K562 (cell line): ENCODE measurements around the gene PPM1M. TPM values are rescaled to one million over a fixed set of nuclear protein-coding genes. Genes with fewer than 3 reads are reported as not detected.

ENCODE experiments used
- ATAC-seq: fragments of 200-7000 bp; cut with Tn5 transposase; 3 replicates; pipeline ENCODE4 v1.9.1; 2020; ENCODE audit warnings: moderate library complexity
- BruUV-seq: library from RNA; stranded (reverse); fragments of 400-500 nt; replicated peaks from 2 replicates; lab custom pipeline; 2021; lab: Mats Ljungman, UMichigan
- CTCF ChIA-PET: fragments of 300-600 bp; formaldehyde crosslinking; extraction: SDS; loops from one replicate; lab custom pipeline; 2021; ENCODE audit warnings: low intra/inter-chr PET ratio; lab: Yijun Ruan, JAX
- POLR2A ChIA-PET: fragments of 300-600, 350-650 bp; sonication (Branson Sonifier 250); formaldehyde crosslinking; extraction: SDS; loops from one replicate; lab custom pipeline; 2021; ENCODE audit warnings: antibody characterized with exemption, inconsistent platforms; lab: Yijun Ruan, JAX
- DNase-seq, 4 experiments: peaks; one replicate each; pipeline versions ENCODE4 v3.0.0 to v3.0.0-alpha.2; 2011 to 2018; ENCODE audit warnings: low spot score in 3 of 4, mixed read lengths in 3 of 4; ENCODE audit errors: extremely low read depth in 1 of 4
- FAIRE-seq: peaks from 2 replicates; lab custom pipeline; 2011; peaks lifted over from hg19 to GRCh38; lab: Jason Lieb, UNC
- H2AFZ ChIP-seq: 2 replicates; pipeline ENCODE4 v1.6.0; 2011; ENCODE audit warnings: low read depth, low read length, control low read depth, inconsistent platforms
- H3K27ac ChIP-seq: fragments of 200-600 bp; 3 replicates; pipeline ENCODE4 v1.8.0; 2011; ENCODE audit warnings: low read depth, mild to moderate bottlenecking, control low read depth, inconsistent platforms, low read length, moderate library complexity, mixed read lengths; ENCODE audit errors: extremely low read depth
- H3K27me3 ChIP-seq, 2 experiments: fragments of 300-600 bp in 1 of 2; 2 replicates in 1 of 2; 3 replicates in 1 of 2; pipeline versions ENCODE4 v1.6.0 to v1.8.0; 2011; ENCODE audit warnings: inconsistent platforms in 2 of 2, low read length in 2 of 2, mild to moderate bottlenecking in 1 of 2, mixed read lengths in 1 of 2, moderate library complexity in 1 of 2; ENCODE audit not compliant: control insufficient read depth in 2 of 2, insufficient read depth in 2 of 2
- H3K36me3 ChIP-seq: fragments of 300-600 bp; 3 replicates; pipeline ENCODE4 v1.8.0; 2011; ENCODE audit warnings: mild to moderate bottlenecking, low read length, inconsistent platforms; ENCODE audit not compliant: control insufficient read depth, insufficient read depth
- H3K4me1 ChIP-seq, 2 experiments: fragments of 200-600 bp in 1 of 2; replicated peaks in 1 of 2; 2 replicates in 1 of 2; 3 replicates in 1 of 2; pipeline versions ENCODE4 v1.5.1 to v1.8.0; 2011; ENCODE audit warnings: inconsistent platforms in 2 of 2, low read length in 2 of 2, mild to moderate bottlenecking in 1 of 2, mixed read lengths in 1 of 2, moderate library complexity in 1 of 2; ENCODE audit not compliant: control insufficient read depth in 2 of 2, insufficient read depth in 2 of 2
- H3K4me2 ChIP-seq: 2 replicates; pipeline ENCODE4 v1.6.1; 2011; ENCODE audit warnings: low read length, control low read depth, inconsistent platforms, mixed read lengths; ENCODE audit not compliant: insufficient read depth
- H3K4me3 ChIP-seq: fragments of 200-600 bp; sonication (generic), shearing (Covaris generic); 2 replicates; pipeline ENCODE4 v1.5.1; 2016; ENCODE audit warnings: control low read depth, inconsistent platforms
- H3K79me2 ChIP-seq: fragments of 200-600 bp; 3 replicates; pipeline ENCODE4 v1.8.0; 2011; ENCODE audit warnings: low read length, inconsistent platforms; ENCODE audit not compliant: control insufficient read depth, insufficient read depth
- H3K9ac ChIP-seq, 2 experiments: 2 replicates each; pipeline versions ENCODE4 v1.6.0 to v1.6.1; 2011; ENCODE audit warnings: low read depth in 2 of 2, low read length in 2 of 2, control low read depth in 1 of 2, inconsistent platforms in 1 of 2, mild to moderate bottlenecking in 1 of 2, mixed read lengths in 1 of 2; ENCODE audit not compliant: insufficient read depth in 1 of 2
- H3K9me1 ChIP-seq: one replicate; pipeline ENCODE4 v1.6.0; 2011; ENCODE audit warnings: inconsistent platforms, mild to moderate bottlenecking, low read length, moderate library complexity; ENCODE audit not compliant: control insufficient read depth, insufficient read depth
- H3K9me3 ChIP-seq: replicated peaks from 2 replicates; pipeline ENCODE4 v1.5.1; 2011; ENCODE audit warnings: low read depth, low read length, inconsistent platforms; ENCODE audit not compliant: control insufficient read depth, insufficient read depth
- H4K20me1 ChIP-seq: replicated peaks from 2 replicates; pipeline ENCODE4 v1.6.1; 2011; ENCODE audit warnings: low read length, inconsistent platforms, mixed read lengths; ENCODE audit not compliant: control insufficient read depth, insufficient read depth
- CEBPB ChIP-seq: fragments of 450-650 bp; IDR thresholded peaks from 2 replicates; pipeline ENCODE4 v1.6.1; 2016; ENCODE audit warnings: missing genetic modification characterization, missing compliant biosample characterization
- CREM ChIP-seq: IDR thresholded peaks from 2 replicates; pipeline ENCODE4 v1.6.1; 2014; ENCODE audit warnings: antibody characterized with exemption, low read depth
- MBD2 ChIP-seq: sonication (generic); IDR thresholded peaks from 2 replicates; pipeline ENCODE4 v1.6.1; 2016; ENCODE audit warnings: low read depth, borderline replicate concordance
- NFIC ChIP-seq: fragments of 450-650 bp; IDR thresholded peaks from 2 replicates; pipeline ENCODE4 v1.6.1; 2017; ENCODE audit warnings: mild to moderate bottlenecking, inconsistent platforms
- REST ChIP-seq, 2 experiments: fragments of 450-650 bp; formaldehyde crosslinking in 1 of 2; IDR thresholded peaks; 2 replicates each; pipeline versions ENCODE4 v1.4.0 to v1.6.1; 2014 to 2020; ENCODE audit warnings: mild to moderate bottlenecking in 2 of 2, borderline replicate concordance in 1 of 2, low read depth in 1 of 2
- SRSF3 ChIP-seq: fragments of 200-400 bp; formaldehyde crosslinking; IDR thresholded peaks from 2 replicates; pipeline ENCODE4 v1.6.1; 2016; ENCODE audit warnings: mild to moderate bottlenecking, low read length, moderate library complexity; ENCODE audit not compliant: insufficient read depth
- SRSF7 ChIP-seq: fragments of 200-400 bp; formaldehyde crosslinking; optimal IDR thresholded peaks from 2 replicates; pipeline ENCODE3; 2017; ENCODE audit warnings: mild to moderate bottlenecking, low read depth, low read length
- ZBTB33 ChIP-seq: sonication (generic); formaldehyde crosslinking; IDR thresholded peaks from 2 replicates; pipeline ENCODE4 v1.8.1; 2023; ENCODE audit warnings: mild to moderate bottlenecking, missing genetic modification reagents
- ZFP30 ChIP-seq: fragments of 250-450 bp; sonication (Bioruptor Pico); IDR thresholded peaks from 2 replicates; pipeline ENCODE4 v1.8.0; 2022; ENCODE audit warnings: moderate library complexity, mild to moderate bottlenecking, inconsistent platforms, borderline replicate concordance
- WGBS: fragments of 100-300 bp; shearing (Covaris generic); methylation state at CpG from one replicate; pipeline ENCODE4 v1.1.6; 2016; ENCODE audit warnings: low coverage, mixed read lengths; ENCODE audit not compliant: insufficient coverage; ENCODE audit errors: missing lambda C conversion rate; 5-methylcytosine and 5-hydroxymethylcytosine counted together
- in situ Hi-C: fragments of 300-500 bp; cut with MboI; formaldehyde crosslinking; loops from 4 replicates; pipeline ENCODE4 v1.15.0; 2018; ENCODE audit warnings: inconsistent platforms, mixed read lengths
- intact Hi-C: fragments of 100-400 bp; cut with micrococcal nuclease; formaldehyde crosslinking; loops from 2 replicates; pipeline ENCODE4 v1.14.2; 2022
- polyA plus RNA-seq, 8 experiments: library from polyadenylated mRNA; depleted of rRNA in 4 of 8; stranded (reverse) in 5 of 8; unstranded in 3 of 8; fragments of >200 nt; fragmentation: Nextera tagmentation in 2 of 8; fragmentation: Illumina TruSeq in 1 of 8; extraction: Ambion mirVana in 2 of 8; extraction: Trizol in 1 of 8; gene quantifications; 2 replicates each; pipeline versions ENCODE4 v1.2.1 to v1.2.3, GENCODE V29; 2011 to 2014; ENCODE audit warnings: inconsistent platforms in 1 of 8, missing spikeins in 1 of 8
- total RNA-seq, 7 experiments: library from RNA; depleted of rRNA in 6 of 7; stranded (reverse); fragments of >200 nt in 6 of 7; fragmentation: Illumina TruSeq in 2 of 7; extraction: Trizol in 2 of 7; gene quantifications; 2 replicates each; pipeline versions ENCODE4 v1.2.1 to v1.2.3, GENCODE V29; 2011 to 2021; ENCODE audit warnings: low replicate concordance in 1 of 7

The PPM1M gene
- total and polyA plus RNA-seq, 9 of the 15 experiments (the other 6 are each of a cell fraction or from before 2014, with no cell fraction given) = 1.4 to 9.2 (median 4.4) TPM

- Histone ChIP-seq H3K27me3 (no peaks in the 10 kb centered on the region), H3K79me2 (peaks cover 47% of the 10 kb centered on the region), H3K4me3 (0 out of 2 replicates have a peak overlapping the region, but pooled peaks have one; percentile 73), H2AFZ (peak overlapping the region; percentile 77), H3K9me1 (no peaks in the 10 kb centered on the region), H4K20me1 (peaks cover 8% of the 10 kb centered on the region; the same call in 1 of the 2 replicates), H3K4me1 (peaks cover 12 to 13% of the 10 kb centered on the region in 2 experiments; a peak in 4 of 5 replicates), H3K4me2 (peak overlapping the region; percentile 80), H3K27ac (peak overlapping the region; percentile 95), H3K9ac (peak overlapping the region in 1 of 2 experiments; percentile 75; a peak in 3 of 4 replicates), H3K9me3 (no peaks in the 10 kb centered on the region), H3K36me3 (peaks cover 12% of the 10 kb centered on the region; the same call in 2 of the 3 replicates)
- ATAC-seq = no peak
- peak in 1 of 4 experiments; percentile 26 for DNase-seq
- FAIRE-seq = peak; percentile 55
- intact Hi-C loops = no loop called here
- ChIA-PET CTCF (no interaction called here), POLR2A (interaction anchor here (0.7 to 3.4 kb wide), 7 partner anchors 8 to 125 kb away, joined by 3 to 29 read pairs (median 3); partner anchors contain the start of gene GLYCTK)
- TF ChIP-seq NFIC = peak; percentile 43; the same call in 1 of the 2 replicates
- TF ChIP-seq MBD2 = no peak
- no peak for TF ChIP-seq ZFP30 (CRISPR knock-in tag)
- peak; percentile 76 for TF ChIP-seq REST (IDR thresholded peaks at IDR 0.05; ENCODE audit: borderline replicate concordance)
- TF ChIP-seq REST (CRISPR knock-in tag; IDR thresholded peaks at IDR 0.05; ENCODE audit: low read depth) = no peak
- no peak for TF ChIP-seq SRSF7
- no peak for TF ChIP-seq SRSF3
- TF ChIP-seq CEBPB (tag) = no peak
- TF ChIP-seq ZBTB33 (CRISPR knock-in tag) = no peak
- no peak for TF ChIP-seq CREM
- WGBS = 9% methylated on average over 6 of the region's 6 CpGs
- BruUV-seq = no TSS peak
- in situ Hi-C loops = no loop called here
Measured at GRCh38 chr3:52280050-52280461, 34.5 kb downstream of the PPM1M start.
